Measurements from ENCODE around the gene TM4SF4.
A peak's percentile ranks its signal among the peaks of the same experiment; 100 is the strongest.

The TM4SF4 gene

GRCh38 chr3:149512073-149512782 lies 37.7 kb downstream of the TM4SF4 start:
- ATAC-seq (peak; percentile 47), DNase-seq (peak; percentile 20)

- DNase-seq (no peak), ATAC-seq (no peak)
Measured at GRCh38 chr3:149514471-149514870, 40.0 kb downstream of the TM4SF4 start.

- ATAC-seq (no peak), DNase-seq (no peak)
Measured at GRCh38 chr3:149515249-149515648, 40.8 kb downstream of the TM4SF4 start.

GRCh38 chr3:149516920-149517319 lies 42.4 kb downstream of the TM4SF4 start:
- ATAC-seq: no peak
- no peak for DNase-seq

- ATAC-seq (no peak), DNase-seq (no peak)
Measured at GRCh38 chr3:149519912-149520311, 45.4 kb downstream of the TM4SF4 start.

- DNase-seq: no peak
Measured at GRCh38 chr3:149523512-149524299, 49.2 kb downstream of the TM4SF4 start.

GRCh38 chr3:149527531-149528339 lies 53.2 kb downstream of the TM4SF4 start:
- no peak for DNase-seq
- ATAC-seq: no peak

More at GRCh38 chr3:149523512-149524299, 49.2 kb downstream of the TM4SF4 start:
- ATAC-seq: no peak

- no peak for DNase-seq
- no peak for ATAC-seq
Measured at GRCh38 chr3:149528340-149528650, 53.8 kb downstream of the TM4SF4 start.

- ATAC-seq: no peak
- no peak for DNase-seq
Measured at GRCh38 chr3:149529099-149529498, 54.6 kb downstream of the TM4SF4 start.

- no peak for DNase-seq
Measured at GRCh38 chr3:149532489-149533180, 58.1 kb downstream of the TM4SF4 start.

GRCh38 chr3:149534082-149534481 lies 59.6 kb downstream of the TM4SF4 start:
- DNase-seq (no peak), ATAC-seq (no peak)

More at GRCh38 chr3:149532489-149533180, 58.1 kb downstream of the TM4SF4 start:
- ATAC-seq: no peak

- no peak for ATAC-seq
- no peak for DNase-seq
Measured at GRCh38 chr3:149534671-149535332, 60.3 kb downstream of the TM4SF4 start.

GRCh38 chr3:149535333-149535685 lies 60.8 kb downstream of the TM4SF4 start:
- no peak for ATAC-seq
- no peak for DNase-seq

GRCh38 chr3:149536429-149536828 lies 61.9 kb downstream of the TM4SF4 start:
- ATAC-seq (no peak), DNase-seq (no peak)

GRCh38 chr3:149538371-149538770 lies 63.9 kb downstream of the TM4SF4 start:
- ATAC-seq: no peak
- no peak for DNase-seq

- ATAC-seq: no peak
- DNase-seq: no peak
Measured at GRCh38 chr3:149541091-149541491, 66.6 kb downstream of the TM4SF4 start.

GRCh38 chr3:149542375-149543312 lies 68.1 kb downstream of the TM4SF4 start:
- no peak for DNase-seq
- ATAC-seq: no peak

- no peak for ATAC-seq
- no peak for DNase-seq
Measured at GRCh38 chr3:149545049-149545448, 70.6 kb downstream of the TM4SF4 start.

- DNase-seq: no peak
Measured at GRCh38 chr3:149547413-149547812, 72.9 kb downstream of the TM4SF4 start.

GRCh38 chr3:149547954-149548668 lies 73.6 kb downstream of the TM4SF4 start:
- DNase-seq: no peak
- ATAC-seq: no peak

More at GRCh38 chr3:149547413-149547812, 72.9 kb downstream of the TM4SF4 start:
- no peak for ATAC-seq
